MCF 10A (cell line): Measurements from ENCODE around the gene ABCD2. TPM values are rescaled to one million over a fixed set of nuclear protein-coding genes. Genes with fewer than 3 reads are reported as not detected.
"Not testable (repeated sequence)": the region's sequence is repeated elsewhere in the genome, so short reads cannot be mapped to it uniquely, and the experiment has no call there.

Source experiments
- BruUV-seq: library from RNA; stranded (reverse); fragments of 400-500 nt; replicated peaks from 2 replicates; lab custom pipeline; 2021; lab: Mats Ljungman, UMichigan
- CTCF ChIA-PET: fragments of 300-600 bp; sonication (Branson Sonifier 250); formaldehyde crosslinking; extraction: SDS; loops from one replicate; lab custom pipeline; 2021; ENCODE audit warnings: antibody characterized with exemption, inconsistent platforms; lab: Yijun Ruan, JAX
- POLR2A ChIA-PET: fragments of 300-600, 350-650 bp; sonication (Branson Sonifier 250); formaldehyde crosslinking; extraction: SDS; loops from one replicate; lab custom pipeline; 2020; ENCODE audit warnings: antibody characterized with exemption, inconsistent platforms; lab: Yijun Ruan, JAX
- DNase-seq: peaks from one replicate; pipeline ENCODE4 v3.0.0-alpha.2; 2018; ENCODE audit not compliant: unreplicated experiment
- H3K27ac Mint-ChIP-seq: one replicate; pipeline ENCODE4 v1.8.0; 2022; ENCODE audit warnings: mild to moderate bottlenecking, low read depth, mixed read lengths; ENCODE audit not compliant: unreplicated experiment
- H3K27me3 Mint-ChIP-seq: one replicate; pipeline ENCODE4 v1.8.0; 2022; ENCODE audit warnings: mixed read lengths; ENCODE audit not compliant: insufficient read depth, unreplicated experiment
- H3K36me3 Mint-ChIP-seq: one replicate; pipeline ENCODE4 v1.8.0; 2022; ENCODE audit warnings: mild to moderate bottlenecking, moderate library complexity, mixed read lengths; ENCODE audit not compliant: insufficient read depth, unreplicated experiment
- H3K4me1 Mint-ChIP-seq: one replicate; pipeline ENCODE4 v1.8.0; 2022; ENCODE audit warnings: mixed read lengths; ENCODE audit not compliant: insufficient read depth, unreplicated experiment
- H3K4me3 Mint-ChIP-seq: one replicate; pipeline ENCODE4 v1.8.0; 2022; ENCODE audit warnings: mild to moderate bottlenecking, moderate library complexity, mixed read lengths; ENCODE audit not compliant: unreplicated experiment
- H3K9me3 Mint-ChIP-seq: one replicate; pipeline ENCODE4 v1.8.0; 2022; ENCODE audit warnings: mixed read lengths; ENCODE audit not compliant: unreplicated experiment
- intact Hi-C: fragments of 100-400 bp; cut with micrococcal nuclease; formaldehyde crosslinking; loops from 2 replicates; pipeline ENCODE4 v1.14.1; 2022
- total RNA-seq: library from RNA; stranded (reverse); gene quantifications from 2 replicates; pipeline ENCODE4 v1.2.3, GENCODE V29; 2022
- TF ChIP-seq, protein P1 (sequence below): fragments of 200-600 bp; IDR thresholded peaks from one replicate; pipeline ENCODE4 v1.8.0; 2022; ENCODE audit warnings: antibody characterized with exemption, mild to moderate bottlenecking; ENCODE audit not compliant: unreplicated experiment

Gene ABCD2
- total RNA-seq, 1 experiment from 2014 or later: 0.42 TPM

DNA sequence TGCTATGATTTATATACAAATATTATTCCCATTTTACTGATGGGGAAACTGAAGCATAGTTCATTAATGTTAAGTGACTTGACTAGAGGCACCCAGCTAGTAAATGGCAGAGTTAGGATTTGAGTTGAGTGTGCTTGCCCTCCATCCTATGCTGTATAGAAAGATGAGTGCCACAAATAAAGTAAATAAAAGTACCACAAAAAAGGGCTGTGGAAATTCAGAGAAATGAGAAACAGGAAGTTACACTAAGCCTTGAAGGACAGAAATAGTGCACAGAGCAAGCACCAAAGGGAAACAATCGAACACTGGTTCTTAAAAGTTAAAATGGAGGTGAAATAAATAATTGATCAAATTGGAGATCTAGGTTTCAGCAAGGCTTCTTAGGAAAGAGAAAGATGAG, 9.2 kb upstream of the ABCD2 start:
- ChIA-PET POLR2A (no interaction called here), CTCF (no interaction called here)
- BruUV-seq: no TSS peak
- TF ChIP-seq, protein P1, sequence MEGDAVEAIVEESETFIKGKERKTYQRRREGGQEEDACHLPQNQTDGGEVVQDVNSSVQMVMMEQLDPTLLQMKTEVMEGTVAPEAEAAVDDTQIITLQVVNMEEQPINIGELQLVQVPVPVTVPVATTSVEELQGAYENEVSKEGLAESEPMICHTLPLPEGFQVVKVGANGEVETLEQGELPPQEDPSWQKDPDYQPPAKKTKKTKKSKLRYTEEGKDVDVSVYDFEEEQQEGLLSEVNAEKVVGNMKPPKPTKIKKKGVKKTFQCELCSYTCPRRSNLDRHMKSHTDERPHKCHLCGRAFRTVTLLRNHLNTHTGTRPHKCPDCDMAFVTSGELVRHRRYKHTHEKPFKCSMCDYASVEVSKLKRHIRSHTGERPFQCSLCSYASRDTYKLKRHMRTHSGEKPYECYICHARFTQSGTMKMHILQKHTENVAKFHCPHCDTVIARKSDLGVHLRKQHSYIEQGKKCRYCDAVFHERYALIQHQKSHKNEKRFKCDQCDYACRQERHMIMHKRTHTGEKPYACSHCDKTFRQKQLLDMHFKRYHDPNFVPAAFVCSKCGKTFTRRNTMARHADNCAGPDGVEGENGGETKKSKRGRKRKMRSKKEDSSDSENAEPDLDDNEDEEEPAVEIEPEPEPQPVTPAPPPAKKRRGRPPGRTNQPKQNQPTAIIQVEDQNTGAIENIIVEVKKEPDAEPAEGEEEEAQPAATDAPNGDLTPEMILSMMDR: no peak
- Mint-ChIP-seq H3K27me3 (no peaks in the 10 kb centered on the region), H3K4me1 (no peaks in the 10 kb centered on the region), H3K9me3 (no peaks in the 10 kb centered on the region), H3K27ac (no peak overlapping the region), H3K36me3 (no peaks in the 10 kb centered on the region), H3K4me3 (no peak overlapping the region)
- DNase-seq: no peak
- intact Hi-C loops: no loop called here

DNA sequence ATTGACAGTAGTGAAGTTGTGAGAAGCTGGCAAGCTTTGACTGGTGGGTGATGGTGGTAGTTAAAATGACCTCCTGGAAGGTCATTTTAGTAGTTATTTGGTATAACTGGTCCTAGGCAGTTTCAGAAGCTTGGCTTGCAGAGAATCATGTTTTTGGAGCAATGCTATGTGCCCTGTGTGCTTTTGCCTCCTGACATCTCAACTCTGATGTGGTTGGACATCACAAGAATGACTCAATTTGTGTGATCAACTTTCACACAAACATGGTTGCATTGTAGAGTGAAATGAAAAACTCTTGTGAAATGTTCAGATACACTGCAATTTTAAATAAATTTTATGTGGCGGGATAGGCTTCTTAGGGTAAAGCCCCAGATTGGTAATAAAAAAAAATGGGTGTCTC, 8.3 kb upstream of the ABCD2 start:
- no peaks in the 10 kb centered on the region for H3K9me3 Mint-ChIP-seq
- no peak for DNase-seq
- TF ChIP-seq, protein P1: no peak
- intact Hi-C loops: no loop called here
- no peaks in the 10 kb centered on the region for H3K4me1 Mint-ChIP-seq
- ChIA-PET POLR2A (interaction anchor here (0.7 kb wide), 1 partner anchor 21 kb away, joined by 3 read pairs; no protein-coding TSS in a partner anchor), CTCF (interaction anchor here (0.6 kb wide), 1 partner anchor 301 kb away, joined by 3 read pairs; no protein-coding TSS in a partner anchor)
- no peak overlapping the region for H3K27ac Mint-ChIP-seq
- no peaks in the 10 kb centered on the region for H3K36me3 Mint-ChIP-seq
- H3K27me3 Mint-ChIP-seq: no peaks in the 10 kb centered on the region
- BruUV-seq: no TSS peak
- H3K4me3 Mint-ChIP-seq: no peak overlapping the region

DNA sequence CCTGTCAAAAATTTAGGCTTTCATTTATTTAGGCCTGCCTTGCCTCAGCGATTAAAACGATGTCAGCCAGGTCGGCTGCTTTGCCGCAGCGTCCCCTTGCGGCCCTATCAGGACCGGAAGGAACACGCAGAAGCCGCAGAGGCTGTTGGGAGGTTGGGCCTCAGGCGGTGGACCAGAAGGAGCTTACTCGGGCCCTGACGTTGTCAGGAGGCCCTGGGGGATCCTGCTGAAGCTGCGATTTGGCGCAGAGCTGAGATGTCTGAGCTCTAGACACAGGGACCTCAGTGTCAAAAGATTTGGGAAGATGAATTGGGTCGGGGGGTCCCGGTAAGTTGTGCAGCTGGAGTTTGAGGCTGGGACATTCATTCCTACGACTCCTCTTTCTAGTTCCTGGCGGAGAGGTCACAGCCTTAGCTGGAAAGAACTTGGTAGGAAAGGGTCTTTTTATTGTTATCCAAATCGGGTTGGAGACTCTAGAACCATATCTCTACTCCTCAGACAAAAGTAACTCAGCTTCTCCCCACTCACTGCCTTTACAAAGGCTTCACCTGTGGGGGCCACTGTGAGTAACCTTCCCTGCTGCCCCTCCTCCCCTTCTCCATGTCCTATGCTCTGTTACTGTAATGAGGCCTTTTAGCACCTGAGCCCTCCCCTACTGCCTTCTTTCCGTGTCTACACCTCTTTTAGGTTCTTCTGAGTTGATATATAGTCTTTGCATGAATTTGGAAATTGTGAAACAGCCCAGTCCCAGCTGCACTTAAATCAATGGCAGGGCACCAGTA, 6.6 kb upstream of the ABCD2 start:
- Mint-ChIP-seq H3K9me3 (no peaks in the 10 kb centered on the region), H3K36me3 (no peaks in the 10 kb centered on the region), H3K4me3 (no peak overlapping the region), H3K27ac (no peak overlapping the region), H3K4me1 (no peaks in the 10 kb centered on the region), H3K27me3 (no peaks in the 10 kb centered on the region)
- TF ChIP-seq, protein P1: no peak
- DNase-seq: no peak
- intact Hi-C loops: no loop called here
- BruUV-seq: no TSS peak
- POLR2A ChIA-PET: interaction anchor here (0.7 kb wide), 1 partner anchor 10 kb away, joined by 3 read pairs; no protein-coding TSS in a partner anchor
- CTCF ChIA-PET: interaction anchor here (0.6 to 0.7 kb wide), 2 partner anchors 32 to 324 kb away, joined by 3 to 4 read pairs; no protein-coding TSS in a partner anchor

DNA sequence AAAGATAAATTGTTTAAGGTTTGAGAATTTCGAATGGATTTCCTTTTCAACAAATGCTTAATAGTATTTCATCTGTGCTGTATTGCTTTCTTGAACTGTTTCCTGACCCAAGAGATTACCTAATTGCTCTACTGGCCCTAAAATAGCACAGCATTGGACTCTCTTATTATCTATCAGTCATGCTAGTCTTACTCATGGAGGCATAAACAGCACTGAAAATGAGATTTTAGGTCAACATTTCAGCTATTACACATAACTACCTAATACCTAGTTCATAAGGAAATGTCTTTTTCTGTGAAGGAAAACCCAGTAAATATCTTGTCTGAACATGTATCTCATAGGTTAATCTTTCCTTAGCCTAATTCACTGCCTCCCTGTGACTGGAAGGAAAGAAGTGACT, 4.3 kb upstream of the ABCD2 start:
- no peaks in the 10 kb centered on the region for H3K9me3 Mint-ChIP-seq
- ChIA-PET CTCF (no interaction called here), POLR2A (no interaction called here)
- no peak overlapping the region for H3K4me3 Mint-ChIP-seq
- intact Hi-C loops: no loop called here
- TF ChIP-seq, protein P1: no peak
- DNase-seq: no peak
- no peaks in the 10 kb centered on the region for H3K27me3 Mint-ChIP-seq
- no peaks in the 10 kb centered on the region for H3K4me1 Mint-ChIP-seq
- no peaks in the 10 kb centered on the region for H3K36me3 Mint-ChIP-seq
- no TSS peak for BruUV-seq
- H3K27ac Mint-ChIP-seq: no peak overlapping the region

DNA sequence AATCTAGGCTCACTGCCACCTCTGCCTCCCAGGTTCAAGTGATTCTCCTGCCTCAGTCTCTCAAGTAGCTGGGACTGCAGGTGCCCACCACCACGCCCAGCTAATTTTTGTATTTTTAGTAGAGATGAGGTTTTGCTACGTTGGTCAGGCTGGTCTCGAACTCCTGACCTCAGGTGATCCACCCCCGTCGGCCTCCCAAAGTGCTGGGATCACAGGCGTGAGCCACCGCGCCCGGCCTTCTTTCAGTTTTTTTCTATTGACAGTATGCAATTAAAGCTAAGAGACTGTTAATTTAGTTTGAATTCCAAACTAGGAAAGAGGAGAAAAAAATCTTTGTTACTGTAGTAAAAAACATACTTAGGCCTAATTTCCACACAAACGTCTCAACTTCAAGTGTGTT, 3.6 kb upstream of the ABCD2 start:
- intact Hi-C loops, DNase-seq, H3K4me3 Mint-ChIP-seq, H3K9me3 Mint-ChIP-seq, BruUV-seq, H3K27me3 Mint-ChIP-seq, H3K4me1 Mint-ChIP-seq, H3K27ac Mint-ChIP-seq, H3K36me3 Mint-ChIP-seq: not testable (repeated sequence)
- CTCF ChIA-PET: interaction anchor here (2.2 kb wide), 1 partner anchor 66 kb away, joined by 4 read pairs; no protein-coding TSS in a partner anchor
- POLR2A ChIA-PET: interaction anchor here (1.6 kb wide), 1 partner anchor 18 kb away, joined by 3 read pairs; no protein-coding TSS in a partner anchor
